PC-9 (cell line): ENCODE measurements around the gene DUSP22. TPM values are rescaled to one million over a fixed set of nuclear protein-coding genes. Genes with fewer than 3 reads are reported as not detected.

Source experiments
- BruUV-seq: library from RNA; stranded (reverse); fragments of 400-500 nt; replicated peaks from 2 replicates; lab custom pipeline; 2021; lab: Mats Ljungman, UMichigan
- CTCF ChIA-PET: fragments of 300-600 bp; sonication (Branson Sonifier 250); formaldehyde crosslinking; loops from one replicate; lab custom pipeline; 2022; ENCODE audit warnings: antibody characterized with exemption; lab: Charles Lee
- POLR2A ChIA-PET: fragments of 300-600 bp; sonication (Branson Sonifier 250); formaldehyde crosslinking; loops from one replicate; lab custom pipeline; 2022; ENCODE audit warnings: antibody characterized with exemption; ENCODE audit not compliant: unreplicated experiment; lab: Charles Lee
- DNase-seq, 2 experiments: peaks; one replicate each; pipeline versions ENCODE4 v3.0.0 to v3.0.0-alpha.2; 2015 to 2022; ENCODE audit warnings: mixed read lengths in 1 of 2
- H2AFZ ChIP-seq: fragments of 200-600 bp; sonication (generic); 2 replicates; pipeline ENCODE4 v1.8.1; 2017; ENCODE audit warnings: antibody characterized with exemption
- H3F3A ChIP-seq: fragments of 200-600 bp; sonication (generic); 2 replicates; pipeline ENCODE4 v1.8.1; 2017; ENCODE audit warnings: antibody characterized with exemption, mild to moderate bottlenecking, low read depth; ENCODE audit not compliant: insufficient read depth
- H3K27ac ChIP-seq: fragments of 200-600 bp; sonication (generic); 2 replicates; pipeline ENCODE4 v1.6.1; 2016; ENCODE audit warnings: mixed run types
- H3K27me3 ChIP-seq: fragments of 200-600 bp; sonication (generic); 2 replicates; pipeline ENCODE4 v1.6.1; 2016; ENCODE audit warnings: low read depth, mixed run types; ENCODE audit not compliant: insufficient read depth
- H3K36me3 ChIP-seq: fragments of 200-600 bp; sonication (generic); 2 replicates; pipeline ENCODE4 v1.6.1; 2016; ENCODE audit warnings: low read depth, mixed run types
- H3K4me1 ChIP-seq: fragments of 200-600 bp; sonication (generic); replicated peaks from 2 replicates; pipeline ENCODE4 v1.6.1; 2016; ENCODE audit warnings: mixed run types; ENCODE audit not compliant: insufficient read depth
- H3K4me2 ChIP-seq: fragments of 200-600 bp; sonication (generic); 2 replicates; pipeline ENCODE4 v1.6.1; 2017; ENCODE audit warnings: mixed run types
- H3K4me3 ChIP-seq: fragments of 200-600 bp; sonication (generic); 2 replicates; pipeline ENCODE4 v1.6.1; 2016; ENCODE audit warnings: mixed run types
- H3K79me2 ChIP-seq: fragments of 200-600 bp; sonication (generic); 2 replicates; pipeline ENCODE4 v1.6.1; 2017; ENCODE audit warnings: low read depth, mixed run types
- H3K9me2 ChIP-seq: fragments of 200-600 bp; sonication (generic); 2 replicates; pipeline ENCODE4 v1.8.1; 2017; ENCODE audit warnings: mild to moderate bottlenecking; ENCODE audit not compliant: insufficient read depth
- H3K9me3 ChIP-seq: fragments of 200-600 bp; sonication (generic); 2 replicates; pipeline ENCODE4 v1.8.1; 2016; ENCODE audit warnings: low read depth; ENCODE audit not compliant: insufficient read depth
- H4K20me1 ChIP-seq: fragments of 200-600 bp; sonication (generic); 2 replicates; pipeline ENCODE4 v1.8.1; 2017; ENCODE audit not compliant: insufficient read depth
- CTCF ChIP-seq: fragments of 200-600 bp; sonication (generic); conservative IDR thresholded peaks from 2 replicates; pipeline ENCODE4 v1.6.1; 2017; ENCODE audit warnings: mixed run types, antibody characterized with exemption, mild to moderate bottlenecking, moderate library complexity
- EZH2 ChIP-seq: fragments of 200-600 bp; sonication (generic); IDR thresholded peaks from 2 replicates; pipeline ENCODE4 v1.8.0; 2017; ENCODE audit warnings: antibody characterized with exemption, low read depth
- intact Hi-C: fragments of 100-400 bp; cut with micrococcal nuclease; formaldehyde crosslinking; loops from one replicate; pipeline ENCODE4 v1.10.0; 2022; ENCODE audit not compliant: unreplicated experiment
- total RNA-seq: library from RNA; stranded (reverse); gene quantifications from 2 replicates; pipeline ENCODE4 v1.2.3, GENCODE V29; 2021

Gene DUSP22
- total RNA-seq, 1 experiment from 2014 or later: 25.5 TPM

- BruUV-seq: no TSS peak
- CTCF ChIA-PET: interaction anchor here (0.6 kb wide), 1 partner anchor 100 kb away, joined by 6 read pairs; no protein-coding TSS in a partner anchor
- no peaks in the 10 kb centered on the region for H3F3A ChIP-seq
- H3K27ac ChIP-seq: no peak overlapping the region
- no peaks in the 10 kb centered on the region for H4K20me1 ChIP-seq
- no peaks in the 10 kb centered on the region for H3K79me2 ChIP-seq
- no peaks in the 10 kb centered on the region for H3K9me3 ChIP-seq
- intact Hi-C loops: no loop called here
- H3K4me2 ChIP-seq: no peak overlapping the region
- DNase-seq: no peak
- no peak for TF ChIP-seq EZH2
- no peak for TF ChIP-seq CTCF
- no peak overlapping the region for H3K4me3 ChIP-seq
- H3K27me3 ChIP-seq: peaks cover 21% of the 10 kb centered on the region; the same call in 1 of the 2 replicates
- no peaks in the 10 kb centered on the region for H3K36me3 ChIP-seq
- peaks cover 3% of the 10 kb centered on the region; the same call in 1 of the 2 replicates for H3K9me2 ChIP-seq
- no peak overlapping the region for H2AFZ ChIP-seq
- POLR2A ChIA-PET: no interaction called here
- no peaks in the 10 kb centered on the region for H3K4me1 ChIP-seq
Observed at GRCh38 chr6:268394-268935, 23.8 kb upstream of the DUSP22 start.

- Histone ChIP-seq H3K9me2 (peaks cover 3% of the 10 kb centered on the region; the same call in 1 of the 2 replicates), H3K27me3 (peaks cover 24% of the 10 kb centered on the region), H3F3A (no peaks in the 10 kb centered on the region), H3K36me3 (no peaks in the 10 kb centered on the region), H3K4me1 (no peaks in the 10 kb centered on the region), H2AFZ (no peak overlapping the region), H3K4me3 (no peak overlapping the region), H4K20me1 (no peaks in the 10 kb centered on the region), H3K79me2 (no peaks in the 10 kb centered on the region), H3K27ac (no peak overlapping the region), H3K4me2 (no peak overlapping the region), H3K9me3 (no peaks in the 10 kb centered on the region)
- no peak for DNase-seq
- TF ChIP-seq CTCF: no peak
- no peak for TF ChIP-seq EZH2
- BruUV-seq: no TSS peak
- intact Hi-C loops: no loop called here
- POLR2A ChIA-PET: no interaction called here
- CTCF ChIA-PET: no interaction called here
Observed at GRCh38 chr6:273551-274058, 18.7 kb upstream of the DUSP22 start.

- H3K9me2 ChIP-seq: no peaks in the 10 kb centered on the region
- ChIA-PET CTCF (no interaction called here), POLR2A (no interaction called here)
- TF ChIP-seq CTCF: no peak
- no peak for TF ChIP-seq EZH2
- no peak overlapping the region for H2AFZ ChIP-seq
- H3K4me2 ChIP-seq: no peak overlapping the region
- no peaks in the 10 kb centered on the region for H3F3A ChIP-seq
- H3K79me2 ChIP-seq: no peaks in the 10 kb centered on the region
- no peak overlapping the region for H3K27ac ChIP-seq
- peaks cover 56% of the 10 kb centered on the region for H3K27me3 ChIP-seq
- no peak overlapping the region for H3K4me3 ChIP-seq
- H4K20me1 ChIP-seq: no peaks in the 10 kb centered on the region
- H3K4me1 ChIP-seq: no peaks in the 10 kb centered on the region
- H3K9me3 ChIP-seq: no peaks in the 10 kb centered on the region
- DNase-seq: no peak
- no peaks in the 10 kb centered on the region for H3K36me3 ChIP-seq
- no TSS peak for BruUV-seq
- intact Hi-C loops: no loop called here
Observed at GRCh38 chr6:277746-278145, 14.5 kb upstream of the DUSP22 start.
